Lung (tissue), 12 donors: ENCODE measurements around the gene MCU. TPM values are rescaled to one million over a fixed set of nuclear protein-coding genes. Genes with fewer than 3 reads are reported as not detected.
"Not testable (repeated sequence)": the region's sequence is repeated elsewhere in the genome, so short reads cannot be mapped to it uniquely, and the experiment has no call there.

Source experiments
- ATAC-seq: fragments of 200-7000 bp; cut with Tn5 transposase; one replicate; pipeline ENCODE4 v1.9.1; 2020; ENCODE audit warnings: moderate number of reproducible peaks; ENCODE audit not compliant: insufficient read depth, low FRiP score
- DNase-seq, 3 donors: peaks; one replicate each; pipeline ENCODE4 v3.0.0-alpha.2; 2013 to 2017
- H3K27ac ChIP-seq, 2 donors: one replicate each; pipeline ENCODE4 v1.5.1; 2013; ENCODE audit warnings: mild to moderate bottlenecking in 2 of 2, moderate library complexity in 2 of 2, control low read depth in 1 of 2, inconsistent platforms in 1 of 2, low read depth in 1 of 2, low read length in 1 of 2
- H3K27me3 ChIP-seq, 3 donors: one replicate each; pipeline ENCODE4 v1.5.1; 2013; ENCODE audit warnings: low read length in 2 of 3; ENCODE audit not compliant: control insufficient read depth in 3 of 3, insufficient read depth in 3 of 3
- H3K36me3 ChIP-seq, 4 donors: one replicate each; pipeline ENCODE4 v1.5.1; 2013; ENCODE audit warnings: low read length in 4 of 4, mild to moderate bottlenecking in 1 of 4, moderate library complexity in 1 of 4; ENCODE audit not compliant: control insufficient read depth in 4 of 4, insufficient read depth in 4 of 4
- H3K4me1 ChIP-seq, 5 donors: one replicate each; pipeline ENCODE4 v1.5.1; 2013; ENCODE audit warnings: low read length in 5 of 5, mild to moderate bottlenecking in 2 of 5, moderate library complexity in 1 of 5; ENCODE audit not compliant: control insufficient read depth in 5 of 5, insufficient read depth in 5 of 5
- H3K4me3 ChIP-seq: one replicate; pipeline ENCODE4 v1.5.1; 2013; ENCODE audit warnings: mild to moderate bottlenecking, control low read depth, moderate library complexity
- H3K9ac ChIP-seq, 2 donors: one replicate each; pipeline ENCODE4 v1.5.1; 2013; ENCODE audit warnings: low read length in 2 of 2, control low read depth in 1 of 2; ENCODE audit not compliant: insufficient read depth in 1 of 2
- H3K9me3 ChIP-seq, 4 donors: one replicate each; pipeline ENCODE4 v1.5.1; 2013; ENCODE audit warnings: low read length in 3 of 4, mild to moderate bottlenecking in 1 of 4, moderate library complexity in 1 of 4; ENCODE audit not compliant: control insufficient read depth in 4 of 4, insufficient read depth in 3 of 4
- WGBS, 2 donors: extraction: QIAGEN DNeasy Blood & Tissue Kit; methylation state at CpG; one replicate each; pipeline ENCODE4 v1.1.7; 2013; 5-methylcytosine and 5-hydroxymethylcytosine counted together
- polyA plus RNA-seq, 2 donors: library from polyadenylated mRNA; stranded (reverse); fragments of 200-250 nt; gene quantifications; one replicate each; pipeline ENCODE4 v1.2.1, GENCODE V29; 2013
- total RNA-seq, 2 donors: library from RNA; depleted of rRNA in 1 of 2; stranded (reverse); fragments of >200 nt in 1 of 2; gene quantifications; one replicate each; pipeline ENCODE4 v1.2.1, GENCODE V29; 2014 to 2021
- TF ChIP-seq, protein P1 (sequence below): IDR thresholded peaks from 2 replicates; pipeline ENCODE4 v1.5.1; 2012; ENCODE audit warnings: mild to moderate bottlenecking; ENCODE audit errors: control extremely low read depth, extremely low read depth
- donor health status: control.
- donor health status: control.
- donor health status: Bipolar disorder and iron deficiency.
- donor health status: healthy.
- donor health status: DM: yes; HTN: yes; CAD: no.

Gene MCU
- total and polyA plus RNA-seq, 4 donors: 23.1 to 70.7 (median 29.0) TPM

DNA sequence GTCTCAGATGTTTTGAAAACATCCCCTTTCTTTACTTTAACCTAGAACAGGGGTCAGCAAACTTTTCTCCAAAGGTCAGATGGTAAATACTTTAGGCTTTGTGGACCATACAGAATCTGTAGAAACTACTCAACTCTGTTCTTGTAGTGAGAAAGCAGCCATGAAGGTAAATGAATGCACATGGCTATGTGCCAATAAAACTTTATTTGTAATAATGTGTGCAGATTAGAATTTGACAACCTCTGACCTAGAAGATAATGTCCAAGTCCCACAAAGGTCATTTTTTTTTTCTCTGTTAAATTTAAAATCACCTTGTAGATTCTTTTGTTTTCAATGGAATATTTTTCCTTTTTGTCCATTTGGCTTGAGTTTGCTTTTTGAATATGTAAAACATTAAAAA lies 218.8 kb downstream of the MCU start:
- Histone ChIP-seq H3K4me1 (no peaks in the 10 kb centered on the region), H3K9me3 (no peaks in the 10 kb centered on the region), H3K9ac (no peak overlapping the region), H3K36me3 (no peaks in the 10 kb centered on the region), H3K4me3 (no peak overlapping the region), H3K27me3 (no peaks in the 10 kb centered on the region), H3K27ac (no peak overlapping the region)
- ATAC-seq: no peak
- no peak for DNase-seq
- TF ChIP-seq, protein P1, sequence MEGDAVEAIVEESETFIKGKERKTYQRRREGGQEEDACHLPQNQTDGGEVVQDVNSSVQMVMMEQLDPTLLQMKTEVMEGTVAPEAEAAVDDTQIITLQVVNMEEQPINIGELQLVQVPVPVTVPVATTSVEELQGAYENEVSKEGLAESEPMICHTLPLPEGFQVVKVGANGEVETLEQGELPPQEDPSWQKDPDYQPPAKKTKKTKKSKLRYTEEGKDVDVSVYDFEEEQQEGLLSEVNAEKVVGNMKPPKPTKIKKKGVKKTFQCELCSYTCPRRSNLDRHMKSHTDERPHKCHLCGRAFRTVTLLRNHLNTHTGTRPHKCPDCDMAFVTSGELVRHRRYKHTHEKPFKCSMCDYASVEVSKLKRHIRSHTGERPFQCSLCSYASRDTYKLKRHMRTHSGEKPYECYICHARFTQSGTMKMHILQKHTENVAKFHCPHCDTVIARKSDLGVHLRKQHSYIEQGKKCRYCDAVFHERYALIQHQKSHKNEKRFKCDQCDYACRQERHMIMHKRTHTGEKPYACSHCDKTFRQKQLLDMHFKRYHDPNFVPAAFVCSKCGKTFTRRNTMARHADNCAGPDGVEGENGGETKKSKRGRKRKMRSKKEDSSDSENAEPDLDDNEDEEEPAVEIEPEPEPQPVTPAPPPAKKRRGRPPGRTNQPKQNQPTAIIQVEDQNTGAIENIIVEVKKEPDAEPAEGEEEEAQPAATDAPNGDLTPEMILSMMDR: no peak

GRCh38 chr10:72911758-72912157 lies 219.8 kb downstream of the MCU start:
- no peak overlapping the region for H3K27ac ChIP-seq
- no peak for ATAC-seq
- 94 to 95% methylated on average over 2 of the region's 2 CpGs for WGBS, 2 donors

GRCh38 chr10:72912736-72913135 lies 220.8 kb downstream of the MCU start:
- Histone ChIP-seq H3K4me3 (no peak overlapping the region), H3K4me1 (no peaks in the 10 kb centered on the region), H3K9ac (no peak overlapping the region), H3K27ac (no peak overlapping the region), H3K36me3 (no peaks in the 10 kb centered on the region), H3K27me3 (no peaks in the 10 kb centered on the region), H3K9me3 (no peaks in the 10 kb centered on the region)
- DNase-seq (no peak), ATAC-seq (no peak)
- TF ChIP-seq, protein P1: no peak
- WGBS, 2 donors: 90 to 93% methylated on average over 4 of the region's 4 CpGs

More at GRCh38 chr10:72911758-72912157, 219.8 kb downstream of the MCU start:
- no peak overlapping the region for H3K9ac ChIP-seq
- no peaks in the 10 kb centered on the region for H3K27me3 ChIP-seq
- DNase-seq: no peak
- H3K4me3 ChIP-seq: no peak overlapping the region
- H3K4me1 ChIP-seq: no peaks in the 10 kb centered on the region
- H3K9me3 ChIP-seq: no peaks in the 10 kb centered on the region
- H3K36me3 ChIP-seq: no peaks in the 10 kb centered on the region
- TF ChIP-seq, protein P1: no peak

GRCh38 chr10:72913287-72913686 lies 221.3 kb downstream of the MCU start:
- Histone ChIP-seq H3K9me3 (no peaks in the 10 kb centered on the region), H3K27me3 (no peaks in the 10 kb centered on the region), H3K4me3 (no peak overlapping the region), H3K9ac (no peak overlapping the region), H3K4me1 (no peaks in the 10 kb centered on the region), H3K27ac (no peak overlapping the region), H3K36me3 (no peaks in the 10 kb centered on the region)
- TF ChIP-seq, protein P1: no peak
- ATAC-seq (no peak), DNase-seq (no peak)
- 88 to 91% methylated on average over 7 of the region's 7 CpGs for WGBS, 2 donors

DNA sequence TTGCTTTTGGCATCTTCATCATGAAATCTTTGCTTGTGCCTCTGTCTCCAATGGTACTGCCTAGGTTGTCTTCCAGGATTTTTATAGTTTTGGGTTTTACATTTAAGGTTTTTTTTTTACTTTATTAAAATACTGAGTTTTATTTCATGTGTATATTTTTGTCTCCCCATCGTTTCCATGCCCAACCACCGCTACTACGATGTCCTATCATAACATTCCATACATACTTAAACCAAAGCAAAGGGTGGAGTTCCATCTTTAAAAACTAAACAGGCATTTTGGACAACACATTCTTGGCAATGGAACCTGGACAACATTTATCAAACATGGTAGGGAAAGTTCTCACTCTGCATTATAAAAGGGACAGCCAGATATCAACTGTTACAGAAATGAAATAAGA lies 225.3 kb downstream of the MCU start:
- H3K4me3 ChIP-seq, H3K4me1 ChIP-seq, H3K27me3 ChIP-seq, H3K9ac ChIP-seq, DNase-seq, H3K36me3 ChIP-seq, ATAC-seq, H3K9me3 ChIP-seq, H3K27ac ChIP-seq: not testable (repeated sequence)
- WGBS, 2 donors: 56 to 65% methylated on average over 3 of the region's 3 CpGs
